Immature natural killer cell (primary cell): ENCODE data around the gene NDUFAF3. TPM values are rescaled to one million over a fixed set of nuclear protein-coding genes. Genes with fewer than 3 reads are reported as not detected.
"Not testable (repeated sequence)": the region's sequence is repeated elsewhere in the genome, so short reads cannot be mapped to it uniquely, and the experiment has no call there.

Source experiments
- DNase-seq, 3 donors: peaks; one replicate each; pipeline ENCODE4 v3.0.0; 2022; ENCODE audit warnings: mixed read lengths in 1 of 3
- H3K27ac Mint-ChIP-seq, 6 donors: one replicate each; pipeline ENCODE4 v1.8.0; 2020; ENCODE audit warnings: mixed read lengths in 6 of 6, mild to moderate bottlenecking in 5 of 6, inconsistent platforms in 4 of 6, moderate library complexity in 3 of 6
- H3K27me3 Mint-ChIP-seq, 3 donors: one replicate each; pipeline ENCODE4 v1.8.0; 2020 to 2021; ENCODE audit warnings: low read depth in 3 of 3, mild to moderate bottlenecking in 3 of 3, mixed read lengths in 3 of 3, moderate library complexity in 3 of 3, inconsistent platforms in 1 of 3
- H3K36me3 Mint-ChIP-seq, 3 donors: one replicate each; pipeline ENCODE4 v1.8.0; 2020; ENCODE audit warnings: mixed read lengths in 3 of 3, inconsistent platforms in 2 of 3, mild to moderate bottlenecking in 2 of 3
- H3K4me1 Mint-ChIP-seq, 2 donors: one replicate each; pipeline ENCODE4 v1.8.0; 2020; ENCODE audit warnings: inconsistent platforms in 2 of 2, mild to moderate bottlenecking in 2 of 2, mixed read lengths in 2 of 2, moderate library complexity in 1 of 2
- H3K4me3 Mint-ChIP-seq, 5 donors: one replicate each; pipeline ENCODE4 v1.8.0; 2020; ENCODE audit warnings: mild to moderate bottlenecking in 5 of 5, mixed read lengths in 5 of 5, inconsistent platforms in 3 of 5, moderate library complexity in 3 of 5
- H3K9me3 Mint-ChIP-seq, 6 donors: one replicate each; pipeline ENCODE4 v1.8.0; 2020; ENCODE audit warnings: mild to moderate bottlenecking in 6 of 6, mixed read lengths in 6 of 6, inconsistent platforms in 4 of 6, moderate library complexity in 3 of 6
- polyA plus RNA-seq, 3 donors: library from polyadenylated mRNA; unstranded; fragments of 300-500 nt; fragmentation: Illumina TruSeq; gene quantifications; one replicate each; pipeline ENCODE4 v1.2.3, GENCODE V29; 2021

The NDUFAF3 gene
- polyA plus RNA-seq, 3 donors from 2014 or later = 118 to 204 (median 142) TPM

- H3K9me3 Mint-ChIP-seq = no peaks in the 10 kb centered on the region
- no peak for DNase-seq
- peaks cover 0 to 10% (median 6%) of the 10 kb centered on the region in 3 donors for H3K27me3 Mint-ChIP-seq
- H3K4me1 Mint-ChIP-seq = peaks cover 23 to 31% of the 10 kb centered on the region in 2 donors
- peak overlapping the region; percentile 97 to 100 (median 99) for H3K4me3 Mint-ChIP-seq
- H3K36me3 Mint-ChIP-seq = no peaks in the 10 kb centered on the region
- peak overlapping the region; percentile 93 to 99 (median 98) for H3K27ac Mint-ChIP-seq
Measured at GRCh38 chr3:49006408-49007067, 15.4 kb upstream of the NDUFAF3 start.

GRCh38 chr3:49007068-49007770 is 14.7 kb upstream of the NDUFAF3 start, which contains the start of gene WDR6:
WDR6 (plus strand) TSS chr3:49007391; CDS start chr3:49007432, 41 bp downstream.
- Mint-ChIP-seq H3K4me3 (peak within 1 kb of the TSS; percentile 97 to 100 (median 99)), H3K27ac (peak within 1 kb of the TSS; percentile 93 to 99 (median 98)), H3K27me3 (peaks cover 0 to 10% (median 6%) of the 10 kb centered on the region in 3 donors), H3K36me3 (no peaks in the 10 kb centered on the region), H3K9me3 (no peaks in the 10 kb centered on the region), H3K4me1 (peaks cover 28 to 36% of the 10 kb centered on the region in 2 donors)
- peak; percentile 96 to 97 (median 96) for DNase-seq

GRCh38 chr3:49007771-49008528 is 14.0 kb upstream of the NDUFAF3 start:
- H3K4me3 Mint-ChIP-seq = peak overlapping the region; percentile 97 to 100 (median 99)
- peak overlapping the region; percentile 93 to 99 (median 98) for H3K27ac Mint-ChIP-seq
- DNase-seq = peak; percentile 72 to 75 (median 75)
- H3K27me3 Mint-ChIP-seq = peaks cover 0 to 10% (median 7%) of the 10 kb centered on the region in 3 donors
- no peaks in the 10 kb centered on the region for H3K9me3 Mint-ChIP-seq
- H3K4me1 Mint-ChIP-seq = peaks cover 28 to 41% of the 10 kb centered on the region in 2 donors
- H3K36me3 Mint-ChIP-seq = no peaks in the 10 kb centered on the region

GRCh38 chr3:49008627-49009026 is 13.3 kb upstream of the NDUFAF3 start:
- peaks cover 28 to 41% of the 10 kb centered on the region in 2 donors for H3K4me1 Mint-ChIP-seq
- peak overlapping the region; percentile 87 to 99 (median 96) for H3K27ac Mint-ChIP-seq
- H3K9me3 Mint-ChIP-seq, H3K36me3 Mint-ChIP-seq, DNase-seq, H3K27me3 Mint-ChIP-seq: not testable (repeated sequence)
- H3K4me3 Mint-ChIP-seq = peak overlapping the region; percentile 97 to 100 (median 99)

- Mint-ChIP-seq H3K4me3 (peak overlapping the region in 3 of 5 donors; percentile 23 to 99 (median 59)), H3K27me3 (peaks cover 0 to 10% (median 5%) of the 10 kb centered on the region in 3 donors), H3K27ac (peak overlapping the region in 4 of 6 donors; percentile 56 to 73 (median 65)), H3K4me1 (peaks cover 31 to 41% of the 10 kb centered on the region in 2 donors), H3K9me3 (no peaks in the 10 kb centered on the region), H3K36me3 (no peaks in the 10 kb centered on the region)
- no peak for DNase-seq
Measured at GRCh38 chr3:49009396-49009795, 12.5 kb upstream of the NDUFAF3 start.

- no peaks in the 10 kb centered on the region for H3K9me3 Mint-ChIP-seq
- peaks cover 24 to 33% of the 10 kb centered on the region in 2 donors for H3K4me1 Mint-ChIP-seq
- peaks cover 0 to 5% (median 3%) of the 10 kb centered on the region in 3 donors for H3K36me3 Mint-ChIP-seq
- DNase-seq = no peak
- peaks cover 0 to 5% (median 2%) of the 10 kb centered on the region in 3 donors for H3K27me3 Mint-ChIP-seq
- no peak overlapping the region for H3K4me3 Mint-ChIP-seq
- H3K27ac Mint-ChIP-seq = no peak overlapping the region
Measured at GRCh38 chr3:49012441-49013017, 9.4 kb upstream of the NDUFAF3 start.

GRCh38 chr3:49013113-49013737 is 8.7 kb upstream of the NDUFAF3 start:
- H3K27me3 Mint-ChIP-seq = peaks cover 0 to 5% (median 2%) of the 10 kb centered on the region in 3 donors
- peaks cover 23 to 28% of the 10 kb centered on the region in 2 donors for H3K4me1 Mint-ChIP-seq
- H3K36me3 Mint-ChIP-seq = peaks cover 0 to 5% (median 3%) of the 10 kb centered on the region in 3 donors
- no peak overlapping the region for H3K27ac Mint-ChIP-seq
- no peaks in the 10 kb centered on the region for H3K9me3 Mint-ChIP-seq
- DNase-seq = no peak
- H3K4me3 Mint-ChIP-seq = no peak overlapping the region

- DNase-seq = peak in 2 of 3 donors; percentile 32 to 38
- Mint-ChIP-seq H3K4me1 (peaks cover 23 to 27% of the 10 kb centered on the region in 2 donors), H3K9me3 (no peaks in the 10 kb centered on the region), H3K27me3 (peaks cover 0 to 5% (median 0%) of the 10 kb centered on the region in 3 donors), H3K36me3 (peaks cover 0 to 5% (median 3%) of the 10 kb centered on the region in 3 donors), H3K4me3 (no peak overlapping the region), H3K27ac (no peak overlapping the region)
Measured at GRCh38 chr3:49013738-49014660, 7.9 kb upstream of the NDUFAF3 start.

- no peak for DNase-seq
- Mint-ChIP-seq H3K27me3 (peaks cover 0 to 5% (median under 1%) of the 10 kb centered on the region in 3 donors), H3K36me3 (peaks cover 0 to 5% (median 3%) of the 10 kb centered on the region in 3 donors), H3K9me3 (no peaks in the 10 kb centered on the region), H3K4me3 (peak overlapping the region in 1 of 5 donors; percentile 6), H3K27ac (peak overlapping the region in 1 of 6 donors; percentile 6), H3K4me1 (peaks cover 27 to 28% of the 10 kb centered on the region in 2 donors)
Measured at GRCh38 chr3:49015072-49015471, 6.8 kb upstream of the NDUFAF3 start.

GRCh38 chr3:49015765-49016164 is 6.2 kb upstream of the NDUFAF3 start:
- Mint-ChIP-seq H3K4me3 (peak overlapping the region in 4 of 5 donors; percentile 29 to 97 (median 47)), H3K4me1 (peaks cover 32 to 33% of the 10 kb centered on the region in 2 donors), H3K27me3 (peaks cover 0 to 5% (median 4%) of the 10 kb centered on the region in 3 donors), H3K9me3 (no peaks in the 10 kb centered on the region), H3K36me3 (peaks cover 0 to 5% (median 3%) of the 10 kb centered on the region in 3 donors), H3K27ac (no peak overlapping the region)
- DNase-seq = no peak

- no peak for DNase-seq
- Mint-ChIP-seq H3K36me3 (peaks cover 0 to 5% (median 3%) of the 10 kb centered on the region in 3 donors), H3K27me3 (peaks cover 4 to 9% (median 7%) of the 10 kb centered on the region in 3 donors), H3K9me3 (no peaks in the 10 kb centered on the region), H3K4me3 (peak overlapping the region in 4 of 5 donors; percentile 74 to 97 (median 84)), H3K4me1 (peaks cover 37 to 38% of the 10 kb centered on the region in 2 donors), H3K27ac (peak overlapping the region in 2 of 6 donors; percentile 7 to 43)
Measured at GRCh38 chr3:49016414-49017228, 5.3 kb upstream of the NDUFAF3 start.
